PC-3 (cell line): ENCODE results near the gene HSF2BP. TPM values are rescaled to one million over a fixed set of nuclear protein-coding genes. Genes with fewer than 3 reads are reported as not detected.

Source experiments
- ATAC-seq: fragments of 200-7000 bp; cut with Tn5 transposase; 2 replicates; pipeline ENCODE4 v1.9.1; 2020; ENCODE audit warnings: mild to moderate bottlenecking, moderate library complexity
- BruUV-seq: library from RNA; stranded (reverse); fragments of 400-500 nt; replicated peaks from 2 replicates; lab custom pipeline; 2021; lab: Mats Ljungman, UMichigan
- CTCF ChIA-PET: fragments of 300-600 bp; sonication (Branson Sonifier 250); formaldehyde crosslinking; loops from one replicate; lab custom pipeline; 2022; ENCODE audit warnings: antibody characterized with exemption; lab: Charles Lee
- POLR2A ChIA-PET: fragments of 300-600 bp; sonication (Branson Sonifier 250); formaldehyde crosslinking; loops from one replicate; lab custom pipeline; 2022; ENCODE audit warnings: antibody characterized with exemption; ENCODE audit not compliant: unreplicated experiment; lab: Charles Lee
- DNase-seq: peaks from one replicate; pipeline ENCODE4 v3.0.0-alpha.2; 2015
- H2AFZ ChIP-seq: fragments of 300-600 bp; sonication (generic); 2 replicates; pipeline ENCODE4 v1.6.0; 2016; ENCODE audit warnings: antibody characterized with exemption, low read length
- H3F3A ChIP-seq: fragments of 300-600 bp; sonication (generic); one replicate; pipeline ENCODE4 v1.6.0; 2017; ENCODE audit warnings: antibody characterized with exemption, low read length, control low read depth, mild to moderate bottlenecking; ENCODE audit not compliant: unreplicated experiment
- H3K27ac ChIP-seq: fragments of 300-600 bp; sonication (generic); 2 replicates; pipeline ENCODE4 v1.5.1; 2016; ENCODE audit warnings: mild to moderate bottlenecking, low read length
- H3K27me3 ChIP-seq: fragments of 300-600 bp; sonication (generic); 2 replicates; pipeline ENCODE4 v1.6.1; 2016; ENCODE audit warnings: low read length, mixed read lengths
- H3K36me3 ChIP-seq: fragments of 300-600 bp; sonication (generic); 2 replicates; pipeline ENCODE4 v1.6.1; 2016; ENCODE audit warnings: low read depth, mixed run types, low read length, mixed read lengths
- H3K4me1 ChIP-seq: fragments of 300-600 bp; sonication (generic); 2 replicates; pipeline ENCODE4 v1.5.1; 2016; ENCODE audit warnings: low read length; ENCODE audit not compliant: insufficient read depth
- H3K4me2 ChIP-seq: fragments of 300-600 bp; sonication (generic); 2 replicates; pipeline ENCODE4 v1.6.0; 2016; ENCODE audit warnings: low read length
- H3K4me3 ChIP-seq: fragments of 300-600 bp; sonication (generic); 2 replicates; pipeline ENCODE4 v1.5.1; 2016; ENCODE audit warnings: mild to moderate bottlenecking, low read length, mixed read lengths
- H3K79me2 ChIP-seq: fragments of 300-600 bp; sonication (generic); 2 replicates; pipeline ENCODE4 v1.6.1; 2017; ENCODE audit warnings: low read length, mixed read lengths
- H3K9ac ChIP-seq: fragments of 300-600 bp; sonication (generic); 2 replicates; pipeline ENCODE4 v1.6.0; 2016; ENCODE audit warnings: mild to moderate bottlenecking, low read length
- H3K9me2 ChIP-seq: fragments of 300-600 bp; sonication (generic); replicated peaks from 2 replicates; pipeline ENCODE4 v1.6.1; 2016; ENCODE audit warnings: mixed run types, low read length, mixed read lengths
- H3K9me3 ChIP-seq: fragments of 300-600 bp; sonication (generic); 2 replicates; pipeline ENCODE4 v1.6.1; 2016; ENCODE audit warnings: low read length, mixed read lengths
- H4K20me1 ChIP-seq: fragments of 300-600 bp; sonication (generic); 2 replicates; pipeline ENCODE4 v1.6.1; 2016; ENCODE audit warnings: low read length, mixed read lengths
- EZH2 ChIP-seq: fragments of 300-600 bp; sonication (generic); IDR thresholded peaks from one replicate; pipeline ENCODE4 v1.6.1; 2017; ENCODE audit warnings: antibody characterized with exemption, mild to moderate bottlenecking, low read length; ENCODE audit not compliant: unreplicated experiment
- EZH2phosphoT487 ChIP-seq: fragments of 300-600 bp; sonication (generic); IDR thresholded peaks from 2 replicates; pipeline ENCODE4 v1.6.1; 2018; ENCODE audit warnings: mild to moderate bottlenecking, antibody characterized with exemption, low read length, borderline replicate concordance
- intact Hi-C: fragments of 100-400 bp; cut with micrococcal nuclease; formaldehyde crosslinking; loops from 2 replicates; pipeline ENCODE4 v1.9.0; 2023
- total RNA-seq: library from RNA; depleted of rRNA; stranded (reverse); fragments of >200 nt; gene quantifications from 2 replicates; pipeline ENCODE4 v1.2.3, GENCODE V29; 2014
- TF ChIP-seq, protein P1 (sequence below): fragments of 300-600 bp; sonication (generic); conservative IDR thresholded peaks from 2 replicates; pipeline ENCODE4 v1.5.1; 2017; ENCODE audit warnings: antibody characterized with exemption, low read depth, mild to moderate bottlenecking, low read length

The HSF2BP gene
- total RNA-seq, 1 experiment from 2014 or later, result 2.4 TPM

DNA sequence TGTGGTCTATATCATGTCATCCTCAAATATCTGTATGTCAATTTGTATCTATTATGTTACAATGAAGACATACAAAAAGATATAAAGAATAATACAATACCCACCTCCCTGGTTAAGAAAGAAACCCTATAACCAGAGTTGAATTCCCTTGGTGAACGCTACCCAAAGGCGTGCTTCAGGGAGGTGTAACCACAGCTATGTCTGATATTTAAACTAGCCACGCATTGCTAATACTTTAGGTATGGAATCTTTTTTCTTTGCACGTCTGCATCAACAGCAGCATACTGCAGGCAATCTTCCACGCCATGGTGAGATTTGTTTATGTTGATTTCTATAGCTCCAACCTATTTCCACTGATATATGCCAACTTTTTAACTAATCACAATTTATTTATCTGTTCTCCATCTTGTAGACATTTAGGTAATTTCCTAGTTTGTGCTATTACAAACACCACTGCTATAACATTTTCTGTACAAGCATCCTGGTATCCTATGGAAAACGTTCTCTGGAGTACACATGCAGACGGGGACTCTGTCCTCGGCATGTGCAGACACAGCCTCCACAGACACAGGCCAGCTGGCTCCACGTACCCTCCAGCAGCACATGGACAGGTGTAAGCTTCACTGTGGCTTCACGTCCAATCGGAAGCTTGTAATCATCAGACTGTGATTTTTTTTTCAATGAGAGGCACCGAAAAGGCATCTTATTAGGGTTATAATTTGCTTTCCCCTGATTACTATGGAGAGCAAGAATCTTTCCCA lies 58.5 kb downstream of the HSF2BP start:
- Histone ChIP-seq H3K4me1 (peaks cover 57% of the 10 kb centered on the region), H3K9me2 (no peaks in the 10 kb centered on the region), H3K79me2 (no peaks in the 10 kb centered on the region), H3K4me3 (no peak overlapping the region), H3K27ac (peak overlapping the region; percentile 56), H2AFZ (no peak overlapping the region), H4K20me1 (no peaks in the 10 kb centered on the region), H3K9me3 (no peaks in the 10 kb centered on the region), H3K4me2 (peak overlapping the region; percentile 26), H3K36me3 (no peaks in the 10 kb centered on the region), H3K9ac (no peak overlapping the region), H3K27me3 (no peaks in the 10 kb centered on the region), H3F3A (no peaks in the 10 kb centered on the region)
- POLR2A ChIA-PET, result interaction anchor here (0.5 kb wide), 1 partner anchor 15 kb away, joined by 3 read pairs; no protein-coding TSS in a partner anchor
- intact Hi-C loops, result loop anchor here (1.0 kb wide), 1 partner anchor 15 kb away; no protein-coding TSS in a partner anchor
- ATAC-seq (peak; percentile 86), DNase-seq (peak; percentile 92)
- TF ChIP-seq EZH2phosphoT487 (no peak), EZH2 (no peak)
- TF ChIP-seq, protein P1, sequence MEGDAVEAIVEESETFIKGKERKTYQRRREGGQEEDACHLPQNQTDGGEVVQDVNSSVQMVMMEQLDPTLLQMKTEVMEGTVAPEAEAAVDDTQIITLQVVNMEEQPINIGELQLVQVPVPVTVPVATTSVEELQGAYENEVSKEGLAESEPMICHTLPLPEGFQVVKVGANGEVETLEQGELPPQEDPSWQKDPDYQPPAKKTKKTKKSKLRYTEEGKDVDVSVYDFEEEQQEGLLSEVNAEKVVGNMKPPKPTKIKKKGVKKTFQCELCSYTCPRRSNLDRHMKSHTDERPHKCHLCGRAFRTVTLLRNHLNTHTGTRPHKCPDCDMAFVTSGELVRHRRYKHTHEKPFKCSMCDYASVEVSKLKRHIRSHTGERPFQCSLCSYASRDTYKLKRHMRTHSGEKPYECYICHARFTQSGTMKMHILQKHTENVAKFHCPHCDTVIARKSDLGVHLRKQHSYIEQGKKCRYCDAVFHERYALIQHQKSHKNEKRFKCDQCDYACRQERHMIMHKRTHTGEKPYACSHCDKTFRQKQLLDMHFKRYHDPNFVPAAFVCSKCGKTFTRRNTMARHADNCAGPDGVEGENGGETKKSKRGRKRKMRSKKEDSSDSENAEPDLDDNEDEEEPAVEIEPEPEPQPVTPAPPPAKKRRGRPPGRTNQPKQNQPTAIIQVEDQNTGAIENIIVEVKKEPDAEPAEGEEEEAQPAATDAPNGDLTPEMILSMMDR, result no peak
- BruUV-seq, result no TSS peak
- CTCF ChIA-PET, result no interaction called here

DNA sequence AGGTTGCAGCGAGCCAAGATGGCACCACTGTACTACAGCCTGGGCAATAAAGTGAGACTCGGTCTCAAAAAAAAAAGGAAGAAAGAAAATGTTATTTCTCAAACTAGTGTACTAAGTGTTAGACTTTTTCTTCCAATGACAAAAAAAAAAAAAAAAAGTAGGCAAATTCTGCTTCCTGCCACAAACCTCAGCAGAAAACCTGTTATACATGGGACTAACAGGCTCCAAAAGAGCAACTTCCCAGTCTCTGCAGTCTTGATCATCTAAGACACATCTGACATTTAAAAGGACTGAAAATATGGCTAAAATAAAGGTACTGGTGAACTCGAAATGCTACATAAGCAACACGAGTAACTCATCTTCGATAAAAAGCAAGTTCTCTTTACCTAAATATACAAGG lies 59.6 kb downstream of the HSF2BP start:
- Histone ChIP-seq H4K20me1 (no peaks in the 10 kb centered on the region), H3K4me2 (peak overlapping the region; percentile 26), H3K4me3 (no peak overlapping the region), H3K4me1 (peaks cover 57% of the 10 kb centered on the region), H3K9me3 (no peaks in the 10 kb centered on the region), H3F3A (no peaks in the 10 kb centered on the region), H3K36me3 (no peaks in the 10 kb centered on the region), H2AFZ (no peak overlapping the region), H3K27me3 (no peaks in the 10 kb centered on the region), H3K9ac (no peak overlapping the region), H3K9me2 (no peaks in the 10 kb centered on the region), H3K79me2 (no peaks in the 10 kb centered on the region), H3K27ac (peak overlapping the region; percentile 56)
- ChIA-PET POLR2A (no interaction called here), CTCF (no interaction called here)
- intact Hi-C loops, result loop anchor here (1.0 kb wide), 1 partner anchor 13 kb away; no protein-coding TSS in a partner anchor
- no TSS peak for BruUV-seq
- DNase-seq (no peak), ATAC-seq (no peak)
- TF ChIP-seq EZH2, result no peak
- TF ChIP-seq EZH2phosphoT487, result no peak
- TF ChIP-seq, protein P1, result no peak
